Measurements from ENCODE around the gene LBH.

LBH gene

GRCh38 chr2:30217644-30218337, 13.5 kb upstream of the LBH start:
- DNase-seq (ENCODE audit: low spot score) = no peak

GRCh38 chr2:30218338-30218713, 13.0 kb upstream of the LBH start:
- no peak for DNase-seq (ENCODE audit: low spot score)

- no peak for DNase-seq (ENCODE audit: low spot score)
Observed at GRCh38 chr2:30218814-30219213, 12.5 kb upstream of the LBH start.

GRCh38 chr2:30219886-30220875, 11.2 kb upstream of the LBH start:
- no peak for DNase-seq (ENCODE audit: low spot score)

- no peak for DNase-seq (ENCODE audit: low spot score)
Observed at GRCh38 chr2:30221531-30221930, 9.8 kb upstream of the LBH start.

- no peak for DNase-seq (ENCODE audit: low spot score)
Observed at GRCh38 chr2:30222031-30222430, 9.3 kb upstream of the LBH start.

GRCh38 chr2:30222636-30223360, 8.5 kb upstream of the LBH start:
- DNase-seq (ENCODE audit: low spot score) = no peak

- DNase-seq (ENCODE audit: low spot score) = no peak
Observed at GRCh38 chr2:30223413-30223874, 7.9 kb upstream of the LBH start.

GRCh38 chr2:30224151-30224550, 7.2 kb upstream of the LBH start:
- DNase-seq (ENCODE audit: low spot score) = no peak

GRCh38 chr2:30225131-30225762, 6.1 kb upstream of the LBH start:
- DNase-seq (ENCODE audit: low spot score) = no peak

- no peak for DNase-seq (ENCODE audit: low spot score)
Observed at GRCh38 chr2:30226144-30227032, 4.9 kb upstream of the LBH start.

- DNase-seq (ENCODE audit: low spot score) = no peak
Observed at GRCh38 chr2:30229596-30229995, 1.7 kb upstream of the LBH start.

- DNase-seq (ENCODE audit: low spot score) = peak; percentile 74
Observed at GRCh38 chr2:30230497-30231211, 680 bp upstream of the LBH start.

- peak; percentile 83 for DNase-seq (ENCODE audit: low spot score)
Observed at GRCh38 chr2:30231996-30232800, 864 bp downstream of the LBH start.

GRCh38 chr2:30232801-30233130, 1.4 kb downstream of the LBH start:
- no peak for DNase-seq (ENCODE audit: low spot score)

- no peak for DNase-seq (ENCODE audit: low spot score)
Observed at GRCh38 chr2:30233271-30234009, 2.1 kb downstream of the LBH start.

GRCh38 chr2:30234180-30234971, 3.0 kb downstream of the LBH start:
- DNase-seq (ENCODE audit: low spot score) = no peak
